Natural killer cell (primary cell): ENCODE results near the gene GLRX2. TPM values are rescaled to one million over a fixed set of nuclear protein-coding genes. Genes with fewer than 3 reads are reported as not detected.
A peak's percentile ranks its signal among the peaks of the same experiment; 100 is the strongest.

Source experiments
- ATAC-seq, 3 donors: fragments of 150-1000 bp in 2 of 3; fragments of 200-7000 bp in 1 of 3; cut with Tn5 transposase; 1 replicate in 1 of 3; 2 replicates in 2 of 3; pipeline ENCODE4 v1.10.0; 2021; ENCODE audit warnings: mild to moderate bottlenecking in 2 of 3, moderate library complexity in 2 of 3
- DNase-seq, 2 donors: peaks; one replicate each; pipeline versions ENCODE4 v3.0.0 to v3.0.0-alpha.2; 2013 to 2021; ENCODE audit warnings: mixed read lengths in 1 of 2
- H3K27ac ChIP-seq: one replicate; pipeline ENCODE4 v1.5.1; 2013; ENCODE audit warnings: mild to moderate bottlenecking, low read length
- H3K27me3 ChIP-seq: one replicate; pipeline ENCODE4 v1.6.1; 2013; ENCODE audit warnings: low read length; ENCODE audit not compliant: control insufficient read depth, insufficient read depth
- H3K36me3 ChIP-seq: one replicate; pipeline ENCODE4 v1.6.1; 2013; ENCODE audit warnings: low read length; ENCODE audit not compliant: control insufficient read depth, insufficient read depth
- H3K4me1 ChIP-seq: one replicate; pipeline ENCODE4 v1.6.1; 2013; ENCODE audit warnings: low read length; ENCODE audit not compliant: control insufficient read depth, insufficient read depth
- H3K4me3 ChIP-seq: one replicate; pipeline ENCODE4 v1.5.1; 2013; ENCODE audit warnings: low read length
- H3K9me3 ChIP-seq: one replicate; pipeline ENCODE4 v1.6.1; 2013; ENCODE audit warnings: low read length; ENCODE audit not compliant: control insufficient read depth, insufficient read depth
- H3K27ac Mint-ChIP-seq, 2 donors: one replicate each; pipeline ENCODE4 v1.8.0; 2022; ENCODE audit warnings: mild to moderate bottlenecking in 2 of 2, mixed read lengths in 2 of 2, moderate library complexity in 1 of 2
- H3K27me3 Mint-ChIP-seq, 2 donors: one replicate each; pipeline ENCODE4 v1.8.0; 2022; ENCODE audit warnings: low read depth in 2 of 2, mixed read lengths in 2 of 2
- H3K36me3 Mint-ChIP-seq: one replicate; pipeline ENCODE4 v1.8.0; 2022; ENCODE audit warnings: mixed read lengths
- H3K4me1 Mint-ChIP-seq, 2 donors: one replicate each; pipeline ENCODE4 v1.8.0; 2022; ENCODE audit warnings: mixed read lengths in 2 of 2
- H3K4me3 Mint-ChIP-seq: one replicate; pipeline ENCODE4 v1.8.0; 2022; ENCODE audit warnings: mild to moderate bottlenecking, moderate library complexity, mixed read lengths
- H3K9me3 Mint-ChIP-seq, 2 donors: one replicate each; pipeline ENCODE4 v1.8.0; 2022; ENCODE audit warnings: mixed read lengths in 2 of 2
- WGBS: methylation state at CpG from one replicate; pipeline ENCODE4 v1.1.7; 2013; ENCODE audit warnings: missing lambda C conversion rate; ENCODE audit not compliant: insufficient coverage; 5-methylcytosine and 5-hydroxymethylcytosine counted together
- intact Hi-C: fragments of 100-400 bp; cut with micrococcal nuclease; formaldehyde crosslinking; loops from one replicate; pipeline ENCODE4 v1.14.2; 2022
- total RNA-seq, 4 donors: library from RNA; stranded (reverse); fragments of 120-200 nt in 1 of 4; gene quantifications; one replicate each; pipeline versions ENCODE4 v1.2.3 to v1.2.4, GENCODE V29; 2013 to 2022
- TF ChIP-seq, protein P1 (sequence below): fragments of 200-600 bp; IDR thresholded peaks from one replicate; pipeline ENCODE4 v1.8.0; 2022; ENCODE audit warnings: antibody characterized with exemption

The GLRX2 gene
- 10 to 100 TPM in 1 of 3 donors, 1 to 10 TPM in 2; 7.7 to 11.3 (median 9.5) TPM for total RNA-seq
- 14.2 TPM for total RNA-seq (2013)

- ATAC-seq: peak; percentile 85 to 93 (median 92)
- H3K4me3 ChIP-seq: peak within 1 kb of the TSS; percentile 82
- H3K4me1 Mint-ChIP-seq: peaks cover 16 to 27% of the 10 kb centered on the region in 2 donors
Measured at GRCh38 chr1:193104907-193105820, at the start of gene GLRX2. GLRX2 (minus strand) TSS chr1:193105414; CDS start chr1:193105382, 32 bp downstream.

DNA sequence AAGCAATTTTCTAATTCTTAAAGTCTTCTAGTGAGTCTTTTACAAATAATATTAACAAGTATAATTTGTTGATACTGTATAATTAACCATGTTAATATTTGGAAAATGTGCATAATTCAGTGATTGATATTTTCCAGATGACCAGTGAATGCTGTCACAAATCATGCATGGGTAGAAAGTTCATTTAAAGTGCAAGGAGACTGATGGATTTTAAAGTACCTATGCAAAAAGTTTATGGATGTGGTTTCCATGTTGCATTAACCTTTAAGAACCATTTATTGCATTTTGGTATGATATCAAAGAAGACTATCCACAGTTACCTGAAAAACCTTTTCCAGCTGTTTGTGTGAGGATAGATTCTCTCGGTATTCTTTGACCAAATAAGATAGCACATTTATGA lies 39.8 kb upstream of the GLRX2 start:
- intact Hi-C loops: no loop called here
- WGBS: no CpG with 5 or more reads among the region's 1 CpG
- Histone ChIP-seq H3K4me1 (no peaks in the 10 kb centered on the region), H3K4me3 (no peak overlapping the region), H3K36me3 (peaks cover 69% of the 10 kb centered on the region), H3K27me3 (no peaks in the 10 kb centered on the region), H3K9me3 (no peaks in the 10 kb centered on the region), H3K27ac (no peak overlapping the region)
- no peak for ATAC-seq
- Mint-ChIP-seq H3K27me3 (no peaks in the 10 kb centered on the region), H3K36me3 (peaks cover 3% of the 10 kb centered on the region), H3K4me1 (peaks cover 0 to 11% of the 10 kb centered on the region in 2 donors), H3K4me3 (no peak overlapping the region), H3K9me3 (no peaks in the 10 kb centered on the region), H3K27ac (no peak overlapping the region)
- TF ChIP-seq, protein P1, sequence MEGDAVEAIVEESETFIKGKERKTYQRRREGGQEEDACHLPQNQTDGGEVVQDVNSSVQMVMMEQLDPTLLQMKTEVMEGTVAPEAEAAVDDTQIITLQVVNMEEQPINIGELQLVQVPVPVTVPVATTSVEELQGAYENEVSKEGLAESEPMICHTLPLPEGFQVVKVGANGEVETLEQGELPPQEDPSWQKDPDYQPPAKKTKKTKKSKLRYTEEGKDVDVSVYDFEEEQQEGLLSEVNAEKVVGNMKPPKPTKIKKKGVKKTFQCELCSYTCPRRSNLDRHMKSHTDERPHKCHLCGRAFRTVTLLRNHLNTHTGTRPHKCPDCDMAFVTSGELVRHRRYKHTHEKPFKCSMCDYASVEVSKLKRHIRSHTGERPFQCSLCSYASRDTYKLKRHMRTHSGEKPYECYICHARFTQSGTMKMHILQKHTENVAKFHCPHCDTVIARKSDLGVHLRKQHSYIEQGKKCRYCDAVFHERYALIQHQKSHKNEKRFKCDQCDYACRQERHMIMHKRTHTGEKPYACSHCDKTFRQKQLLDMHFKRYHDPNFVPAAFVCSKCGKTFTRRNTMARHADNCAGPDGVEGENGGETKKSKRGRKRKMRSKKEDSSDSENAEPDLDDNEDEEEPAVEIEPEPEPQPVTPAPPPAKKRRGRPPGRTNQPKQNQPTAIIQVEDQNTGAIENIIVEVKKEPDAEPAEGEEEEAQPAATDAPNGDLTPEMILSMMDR: no peak
- DNase-seq: no peak

More at GRCh38 chr1:193104907-193105820, at the start of gene GLRX2:
- Histone ChIP-seq H3K36me3 (peaks cover 7% of the 10 kb centered on the region), H3K27me3 (no peaks in the 10 kb centered on the region), H3K9me3 (no peaks in the 10 kb centered on the region), H3K27ac (peak within 1 kb of the TSS; percentile 64), H3K4me1 (peaks cover 12% of the 10 kb centered on the region)
- Mint-ChIP-seq H3K4me3 (peak within 1 kb of the TSS; percentile 94), H3K27ac (peak within 1 kb of the TSS; percentile 81 to 88), H3K27me3 (no peaks in the 10 kb centered on the region), H3K36me3 (no peaks in the 10 kb centered on the region), H3K9me3 (no peaks in the 10 kb centered on the region)
- peak; percentile 56 to 76 for DNase-seq
- intact Hi-C loops: loop anchor here (1.0 to 2.0 kb wide), 2 partner anchors 17 to 46 kb away; partner anchors contain the start of genes CDC73, RO60 and UCHL5
- TF ChIP-seq, protein P1: no peak
- under 1% methylated on average over 73 of the region's 73 CpGs for WGBS

DNA sequence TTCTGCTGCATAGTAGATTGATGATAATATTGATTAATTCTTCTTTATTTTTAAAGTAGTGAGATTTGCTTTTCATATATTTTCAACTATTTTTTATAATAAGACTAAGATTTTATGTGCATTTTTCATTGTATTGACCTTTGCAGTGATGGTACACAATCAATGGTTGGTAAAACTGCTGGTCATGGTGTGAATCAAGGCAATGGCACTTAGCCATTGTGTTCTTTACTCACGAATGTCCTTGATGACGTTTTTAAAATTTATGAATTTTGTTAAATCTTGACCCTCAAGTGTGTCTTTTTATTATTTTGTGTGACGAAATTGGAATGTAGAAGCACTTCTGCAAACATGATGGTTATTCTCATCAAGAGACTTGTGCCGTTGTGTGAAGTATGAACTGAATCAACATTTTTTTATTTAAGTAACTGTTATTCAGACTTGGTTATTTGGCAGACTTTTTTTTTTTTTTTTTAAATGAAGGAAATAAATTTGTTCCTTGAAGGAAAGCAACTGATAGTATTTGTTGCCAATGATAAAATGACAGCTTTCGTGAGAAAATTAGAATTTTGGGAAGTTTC lies 39.2 kb upstream of the GLRX2 start:
- Mint-ChIP-seq H3K36me3 (peaks cover 9% of the 10 kb centered on the region), H3K27me3 (no peaks in the 10 kb centered on the region), H3K4me1 (peaks cover 0 to 11% of the 10 kb centered on the region in 2 donors), H3K4me3 (no peak overlapping the region), H3K9me3 (no peaks in the 10 kb centered on the region), H3K27ac (no peak overlapping the region)
- no peak for DNase-seq
- TF ChIP-seq, protein P1: no peak
- Histone ChIP-seq H3K27me3 (no peaks in the 10 kb centered on the region), H3K4me3 (no peak overlapping the region), H3K9me3 (no peaks in the 10 kb centered on the region), H3K27ac (no peak overlapping the region), H3K36me3 (peaks cover 70% of the 10 kb centered on the region), H3K4me1 (no peaks in the 10 kb centered on the region)
- intact Hi-C loops: no loop called here
- WGBS: 92% methylated on average over 4 of the region's 5 CpGs
- ATAC-seq: no peak
